Kidney glomerular epithelial cell (primary cell): ENCODE results near the gene FBXL3.
"Not testable (repeated sequence)": the region's sequence is repeated elsewhere in the genome, so short reads cannot be mapped to it uniquely, and the experiment has no call there.

Experiments used
- DNase-seq: peaks from one replicate; lab custom pipeline; 2025; lab: John Stamatoyannopoulos, UW

Gene FBXL3

GRCh38 chr13:77026255-77026860 is 601 bp downstream of the FBXL3 start:
- peak; percentile 44 for DNase-seq

GRCh38 chr13:77022341-77022740 is 4.6 kb downstream of the FBXL3 start:
- peak; percentile 29 for DNase-seq

GRCh38 chr13:77019756-77020155 is 7.2 kb downstream of the FBXL3 start:
- DNase-seq, result no peak

GRCh38 chr13:77016888-77017623 is 9.9 kb downstream of the FBXL3 start:
- no peak for DNase-seq

GRCh38 chr13:77016251-77016812 is 10.6 kb downstream of the FBXL3 start:
- DNase-seq, result peak; percentile 45

- DNase-seq, result no peak
Measured at GRCh38 chr13:77014906-77015685, 11.9 kb downstream of the FBXL3 start.

GRCh38 chr13:77013853-77014542 is 13.0 kb downstream of the FBXL3 start:
- DNase-seq, result no peak

- DNase-seq, result not testable (repeated sequence)
Measured at GRCh38 chr13:77009719-77010118, 17.2 kb downstream of the FBXL3 start.

- no peak for DNase-seq
Measured at GRCh38 chr13:77009011-77009410, 17.9 kb downstream of the FBXL3 start.

GRCh38 chr13:77008337-77008736 is 18.6 kb downstream of the FBXL3 start:
- not testable (repeated sequence) for DNase-seq

GRCh38 chr13:77002590-77003190 is 24.3 kb downstream of the FBXL3 start:
- DNase-seq, result peak; percentile 51

- no peak for DNase-seq
Measured at GRCh38 chr13:77001963-77002587, 24.9 kb downstream of the FBXL3 start.

- DNase-seq, result no peak
Measured at GRCh38 chr13:77001540-77001939, 25.4 kb downstream of the FBXL3 start.

- no peak for DNase-seq
Measured at GRCh38 chr13:77000475-77000874, 26.5 kb downstream of the FBXL3 start.

- DNase-seq, result no peak
Measured at GRCh38 chr13:76994281-76994680, 32.7 kb downstream of the FBXL3 start.

- DNase-seq, result no peak
Measured at GRCh38 chr13:76993473-76993872, 33.5 kb downstream of the FBXL3 start.

- DNase-seq, result peak; percentile 27
Measured at GRCh38 chr13:76993021-76993420, 33.9 kb downstream of the FBXL3 start.

- DNase-seq, result no peak
Measured at GRCh38 chr13:76992548-76993001, 34.4 kb downstream of the FBXL3 start.

GRCh38 chr13:76991796-76992547 is 35.0 kb downstream of the FBXL3 start, which contains the start of gene CLN5:
Gene CLN5 (plus strand): TSS chr13:76992081. CDS start chr13:76992099, 18 bp downstream.
- DNase-seq, result peak; percentile 80

GRCh38 chr13:76991432-76991795 is 35.5 kb downstream of the FBXL3 start:
- no peak for DNase-seq
